GM18507 (cell line): Measurements from ENCODE around the gene RMI2.

Experiments
- DNase-seq: peaks from one replicate; pipeline ENCODE4 v3.0.0; 2011; ENCODE audit warnings: low read depth; ENCODE audit not compliant: insufficient read length; ENCODE audit errors: extremely low spot score
- FAIRE-seq: peaks from 2 replicates; lab custom pipeline; 2011; peaks lifted over from hg19 to GRCh38; lab: Jason Lieb, UNC

The RMI2 gene

GRCh38 chr16:11308493-11309283 lies 36.6 kb upstream of the RMI2 start:
- DNase-seq (no peak), FAIRE-seq (no peak)

GRCh38 chr16:11309895-11310633 lies 35.2 kb upstream of the RMI2 start:
- peak; percentile 62 for FAIRE-seq
- DNase-seq = no peak

- no peak for DNase-seq
- FAIRE-seq = no peak
Observed at GRCh38 chr16:11310634-11310977, 34.7 kb upstream of the RMI2 start.

GRCh38 chr16:11310997-11311561 lies 34.2 kb upstream of the RMI2 start:
- FAIRE-seq (peak; percentile 86), DNase-seq (no peak)

GRCh38 chr16:11312718-11313492 lies 32.4 kb upstream of the RMI2 start:
- DNase-seq = no peak
- FAIRE-seq = no peak

GRCh38 chr16:11313493-11314308 lies 31.6 kb upstream of the RMI2 start:
- DNase-seq (no peak), FAIRE-seq (no peak)

GRCh38 chr16:11314309-11314894 lies 30.9 kb upstream of the RMI2 start:
- DNase-seq (no peak), FAIRE-seq (no peak)

GRCh38 chr16:11315510-11315909 lies 29.7 kb upstream of the RMI2 start:
- FAIRE-seq = no peak
- no peak for DNase-seq

GRCh38 chr16:11316331-11317015 lies 28.8 kb upstream of the RMI2 start:
- FAIRE-seq = no peak
- DNase-seq = no peak

- DNase-seq (no peak), FAIRE-seq (no peak)
Observed at GRCh38 chr16:11318817-11319216, 26.4 kb upstream of the RMI2 start.

GRCh38 chr16:11319529-11320146 lies 25.6 kb upstream of the RMI2 start:
- DNase-seq = no peak
- no peak for FAIRE-seq

GRCh38 chr16:11320170-11320569 lies 25.1 kb upstream of the RMI2 start:
- no peak for DNase-seq
- FAIRE-seq = no peak

- FAIRE-seq = no peak
- no peak for DNase-seq
Observed at GRCh38 chr16:11321662-11322061, 23.6 kb upstream of the RMI2 start.

GRCh38 chr16:11322823-11323222 lies 22.4 kb upstream of the RMI2 start:
- FAIRE-seq = no peak

GRCh38 chr16:11323551-11324336 lies 21.5 kb upstream of the RMI2 start:
- DNase-seq (no peak), FAIRE-seq (no peak)

More at GRCh38 chr16:11322823-11323222, 22.4 kb upstream of the RMI2 start:
- no peak for DNase-seq

GRCh38 chr16:11325404-11326083 lies 19.7 kb upstream of the RMI2 start:
- DNase-seq (no peak), FAIRE-seq (peak; percentile 77)
